ENCODE measurements around the gene HMCN2.

DNA sequence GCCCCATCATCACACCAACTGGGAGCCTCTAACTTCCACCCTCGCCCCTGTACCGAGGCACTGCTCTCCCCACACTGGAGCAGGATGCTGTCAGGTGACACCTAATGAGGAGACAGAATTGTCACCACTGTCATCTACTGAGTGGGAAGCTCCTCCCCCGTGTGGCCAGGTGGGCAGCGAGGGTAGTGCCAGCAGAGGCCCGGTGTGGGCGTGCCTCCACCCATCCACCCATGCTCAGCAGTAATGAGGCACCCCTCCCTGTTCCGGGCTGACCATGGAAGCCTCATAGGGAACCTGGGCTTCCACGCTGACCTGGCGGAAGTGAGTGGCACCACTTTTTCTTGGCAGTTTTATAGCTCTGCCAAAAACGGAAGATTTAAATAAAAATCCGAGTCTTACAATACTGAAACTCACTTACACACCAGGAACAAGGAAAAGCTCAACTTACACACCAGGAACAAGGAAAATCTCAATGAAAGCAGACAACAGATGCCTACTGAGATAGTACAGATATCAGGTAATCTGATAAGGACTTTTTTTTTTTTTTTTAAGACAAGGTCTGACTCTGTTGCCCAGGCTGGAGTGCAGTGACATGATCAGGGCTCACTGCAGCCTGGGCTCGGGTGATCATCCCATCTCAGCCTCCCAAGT is 148.6 kb downstream of the HMCN2 start:
- no peak for TF ChIP-seq EZH2phosphoT487 (IDR thresholded peaks at IDR 0.05; ENCODE audit: low read depth)
- TF ChIP-seq, protein P1, sequence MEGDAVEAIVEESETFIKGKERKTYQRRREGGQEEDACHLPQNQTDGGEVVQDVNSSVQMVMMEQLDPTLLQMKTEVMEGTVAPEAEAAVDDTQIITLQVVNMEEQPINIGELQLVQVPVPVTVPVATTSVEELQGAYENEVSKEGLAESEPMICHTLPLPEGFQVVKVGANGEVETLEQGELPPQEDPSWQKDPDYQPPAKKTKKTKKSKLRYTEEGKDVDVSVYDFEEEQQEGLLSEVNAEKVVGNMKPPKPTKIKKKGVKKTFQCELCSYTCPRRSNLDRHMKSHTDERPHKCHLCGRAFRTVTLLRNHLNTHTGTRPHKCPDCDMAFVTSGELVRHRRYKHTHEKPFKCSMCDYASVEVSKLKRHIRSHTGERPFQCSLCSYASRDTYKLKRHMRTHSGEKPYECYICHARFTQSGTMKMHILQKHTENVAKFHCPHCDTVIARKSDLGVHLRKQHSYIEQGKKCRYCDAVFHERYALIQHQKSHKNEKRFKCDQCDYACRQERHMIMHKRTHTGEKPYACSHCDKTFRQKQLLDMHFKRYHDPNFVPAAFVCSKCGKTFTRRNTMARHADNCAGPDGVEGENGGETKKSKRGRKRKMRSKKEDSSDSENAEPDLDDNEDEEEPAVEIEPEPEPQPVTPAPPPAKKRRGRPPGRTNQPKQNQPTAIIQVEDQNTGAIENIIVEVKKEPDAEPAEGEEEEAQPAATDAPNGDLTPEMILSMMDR (IDR thresholded peaks at IDR 0.05; ENCODE audit: low read depth, low read length), result no peak

All from OCI-LY3 (cell line).